Measurements from ENCODE around the gene FAM227B. TPM values are rescaled to one million over a fixed set of nuclear protein-coding genes. Genes with fewer than 3 reads are reported as not detected.
"Not testable (repeated sequence)": the region's sequence is repeated elsewhere in the genome, so short reads cannot be mapped to it uniquely, and the experiment has no call there.

The FAM227B gene
- total and polyA plus RNA-seq, 2 donors, result 11.9 to 19.9 TPM

DNA sequence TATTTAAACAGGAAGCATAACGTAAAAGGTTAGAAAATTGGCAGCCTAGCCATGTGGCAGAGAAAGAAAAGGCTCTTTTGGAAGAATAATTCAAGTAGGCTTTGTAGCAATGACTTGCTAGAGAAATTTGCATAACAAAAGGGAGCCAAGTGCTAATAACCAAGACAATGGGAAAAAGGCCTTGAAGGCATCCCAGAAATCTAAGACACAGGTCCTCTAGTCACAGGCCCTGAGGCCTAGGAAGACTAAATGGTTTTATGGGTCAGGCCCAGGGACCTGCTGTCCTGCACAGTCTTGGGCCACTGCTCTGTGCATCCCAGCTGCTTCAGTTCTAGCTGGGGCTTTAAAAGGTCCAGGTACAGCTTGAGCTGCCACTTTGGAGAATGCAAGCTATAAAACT, 119.0 kb downstream of the FAM227B start:
- Histone ChIP-seq H3K4me1 (ENCODE audit: insufficient read depth) (no peaks in the 10 kb centered on the region), H3K4me3 (ENCODE audit: low read depth, low read length) (no peak overlapping the region), H3K36me3 (ENCODE audit: insufficient read depth) (no peaks in the 10 kb centered on the region), H3K27ac (ENCODE audit: low read depth) (no peak overlapping the region)
- WGBS, result 64% methylated on average over 1 of the region's 1 CpG
- DNase-seq (ENCODE audit: extremely low spot score), result no peak

DNA sequence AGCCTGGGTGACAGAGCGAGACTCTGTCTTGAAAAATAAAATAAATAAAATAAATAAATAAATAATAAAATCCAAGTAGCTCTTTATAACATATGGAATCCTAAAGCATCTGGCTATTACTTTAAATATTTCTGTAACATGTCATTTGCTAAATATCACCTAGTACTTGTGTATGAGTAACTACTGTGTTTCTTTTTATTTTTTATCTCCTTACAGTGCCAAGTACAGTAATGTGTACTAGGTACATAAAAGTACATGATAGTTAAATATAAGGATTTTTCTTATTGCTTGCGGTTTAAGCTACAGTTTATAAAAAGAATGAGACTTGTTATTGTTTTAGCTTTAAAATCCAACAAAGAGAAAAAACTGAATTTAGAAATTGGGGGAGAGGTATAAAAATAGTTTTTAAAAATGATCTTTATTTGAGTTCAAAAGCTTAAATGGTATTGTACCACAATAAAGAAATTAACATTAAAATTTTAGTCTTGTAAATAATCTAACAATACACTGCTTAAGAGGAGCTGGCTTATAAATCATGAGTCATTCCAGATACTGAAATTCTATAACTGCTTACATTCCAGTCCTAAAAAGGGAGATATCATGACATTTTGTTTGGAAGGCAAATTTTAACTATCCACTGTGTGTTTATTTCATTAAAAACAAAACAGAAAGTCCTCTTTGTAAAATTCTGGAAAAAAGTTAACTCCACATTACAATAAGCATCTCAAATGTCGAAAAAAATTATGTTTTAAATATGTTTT, 124.4 kb downstream of the FAM227B start:
- Histone ChIP-seq H3K4me3 (ENCODE audit: low read depth, low read length) (no peak overlapping the region), H3K36me3 (ENCODE audit: insufficient read depth) (no peaks in the 10 kb centered on the region), H3K4me1 (ENCODE audit: insufficient read depth) (no peaks in the 10 kb centered on the region), H3K27ac (ENCODE audit: low read depth) (no peak overlapping the region)
- WGBS, result 45% methylated on average over 3 of the region's 3 CpGs
- DNase-seq (ENCODE audit: extremely low spot score), result no peak

DNA sequence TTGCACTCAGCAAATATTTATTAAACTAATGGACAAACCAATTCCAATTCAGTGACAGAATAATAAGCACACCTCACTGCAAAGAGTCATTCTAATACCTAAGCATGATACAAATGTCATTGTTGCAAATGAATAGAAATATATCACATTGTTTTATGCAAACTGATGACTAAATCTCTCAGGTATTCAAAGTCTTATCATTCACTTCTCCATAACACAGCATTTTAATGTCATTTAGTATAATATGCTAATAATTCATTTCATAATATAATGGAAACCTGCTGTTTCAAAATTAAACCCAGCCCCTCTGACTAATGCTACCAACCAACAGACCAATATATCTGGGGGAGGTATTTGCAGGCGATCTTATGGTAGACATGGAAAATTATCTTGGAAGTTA, 125.8 kb downstream of the FAM227B start:
- Histone ChIP-seq H3K36me3 (ENCODE audit: insufficient read depth) (no peaks in the 10 kb centered on the region), H3K4me1 (ENCODE audit: insufficient read depth) (no peaks in the 10 kb centered on the region), H3K27ac (ENCODE audit: low read depth) (no peak overlapping the region), H3K4me3 (ENCODE audit: low read depth, low read length) (no peak overlapping the region)
- 85% methylated on average over 1 of the region's 1 CpG for WGBS
- DNase-seq (ENCODE audit: extremely low spot score), result no peak

DNA sequence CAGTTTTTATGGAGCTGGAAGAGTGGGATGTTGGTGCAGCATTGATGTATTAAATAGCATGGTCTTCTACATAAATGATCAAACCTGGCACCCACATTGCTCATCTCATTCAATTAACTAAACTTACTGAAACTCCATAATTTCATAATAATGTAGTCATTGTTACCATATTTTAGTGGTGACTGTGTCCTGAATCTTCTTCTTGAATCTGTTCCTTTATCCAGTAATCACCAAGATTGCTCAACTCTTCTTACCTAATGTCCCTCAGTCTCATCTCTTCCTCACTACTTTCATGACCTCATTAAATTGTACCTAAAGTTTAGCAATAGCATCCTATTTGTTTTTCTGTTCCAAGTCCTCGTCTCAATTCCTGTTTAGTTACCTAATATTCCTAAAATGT, 127.8 kb downstream of the FAM227B start:
- no peak for DNase-seq (ENCODE audit: extremely low spot score)
- Histone ChIP-seq H3K27ac (ENCODE audit: low read depth) (no peak overlapping the region), H3K4me1 (ENCODE audit: insufficient read depth) (no peaks in the 10 kb centered on the region), H3K36me3 (ENCODE audit: insufficient read depth) (no peaks in the 10 kb centered on the region), H3K4me3 (ENCODE audit: low read depth, low read length) (no peak overlapping the region)
- WGBS, result 92% methylated on average over 1 of the region's 1 CpG

DNA sequence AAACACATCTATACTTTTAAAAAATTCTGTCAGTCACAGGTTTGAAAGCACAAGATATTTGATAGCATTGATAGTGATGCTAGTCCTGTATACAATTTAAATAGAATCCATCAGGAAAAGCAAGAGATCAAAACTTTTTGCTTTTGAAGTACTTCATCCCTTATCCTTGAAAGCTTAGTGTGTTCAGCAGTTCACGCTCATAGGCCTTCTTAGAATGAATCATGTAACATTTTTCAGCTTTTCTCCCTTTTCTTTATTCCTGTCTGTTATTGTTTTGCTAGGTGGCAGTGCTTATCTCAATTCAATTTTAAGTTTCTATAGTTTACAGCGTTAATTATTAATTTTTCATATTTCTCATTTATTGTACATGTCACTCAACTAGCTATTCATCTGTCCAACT, 128.5 kb downstream of the FAM227B start:
- no peak for DNase-seq (ENCODE audit: extremely low spot score)
- WGBS, result 96% methylated on average over 2 of the region's 2 CpGs

DNA sequence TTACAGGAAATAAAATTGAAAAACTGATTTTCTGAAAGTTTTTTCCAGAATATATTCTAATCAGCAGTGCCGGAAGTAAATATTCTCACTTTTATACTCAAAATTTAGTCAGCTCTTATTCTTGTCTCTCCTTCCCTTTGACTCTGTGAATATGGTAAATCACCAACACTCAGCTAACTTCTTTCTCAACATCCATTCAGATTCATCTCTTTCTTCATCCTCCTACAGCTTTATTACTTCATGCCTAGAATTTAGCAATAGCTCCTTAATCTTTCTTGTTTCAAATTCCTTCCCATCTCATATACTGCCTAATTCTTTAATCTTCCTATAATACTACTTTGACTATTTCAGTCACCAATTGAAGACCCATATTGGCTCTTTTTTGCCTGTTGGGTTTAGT, 129.7 kb downstream of the FAM227B start:
- no peaks in the 10 kb centered on the region for H3K36me3 ChIP-seq (ENCODE audit: insufficient read depth)
- 100% methylated on average over 1 of the region's 1 CpG for WGBS
- H3K27ac ChIP-seq (ENCODE audit: low read depth), result no peak overlapping the region
- no peak for DNase-seq (ENCODE audit: extremely low spot score)
- H3K4me3 ChIP-seq (ENCODE audit: low read depth, low read length), result no peak overlapping the region
- no peaks in the 10 kb centered on the region for H3K4me1 ChIP-seq (ENCODE audit: insufficient read depth)

More for the DNA sequence above, 128.5 kb downstream of the FAM227B start:
- H3K4me1 ChIP-seq (ENCODE audit: insufficient read depth), result no peaks in the 10 kb centered on the region
- no peaks in the 10 kb centered on the region for H3K36me3 ChIP-seq (ENCODE audit: insufficient read depth)
- no peak overlapping the region for H3K4me3 ChIP-seq (ENCODE audit: low read depth, low read length)
- no peak overlapping the region for H3K27ac ChIP-seq (ENCODE audit: low read depth)

DNA sequence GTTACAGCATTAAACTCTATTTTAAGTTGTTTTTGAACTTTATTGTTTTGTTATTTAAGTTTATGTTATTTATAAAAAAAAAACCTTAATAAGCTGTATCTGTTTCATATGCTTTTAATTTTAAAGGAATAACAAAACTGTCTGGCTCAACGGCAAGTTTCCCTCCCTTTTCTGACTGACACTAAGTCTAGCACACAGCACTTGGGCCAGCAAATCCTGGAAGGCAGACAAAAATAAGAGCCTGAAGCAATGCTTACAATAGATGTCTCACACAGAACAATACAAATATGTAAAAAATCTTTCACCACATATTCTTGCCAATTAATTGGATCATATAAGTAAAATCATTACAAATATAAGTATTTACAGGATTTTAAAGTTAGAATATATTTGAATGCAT, 135.2 kb downstream of the FAM227B start:
- not testable (repeated sequence) for H3K4me1 ChIP-seq (ENCODE audit: insufficient read depth); DNase-seq (ENCODE audit: extremely low spot score); H3K27ac ChIP-seq (ENCODE audit: low read depth); H3K4me3 ChIP-seq (ENCODE audit: low read depth, low read length); H3K36me3 ChIP-seq (ENCODE audit: insufficient read depth)
- WGBS, result 32% methylated on average over 1 of the region's 1 CpG

DNA sequence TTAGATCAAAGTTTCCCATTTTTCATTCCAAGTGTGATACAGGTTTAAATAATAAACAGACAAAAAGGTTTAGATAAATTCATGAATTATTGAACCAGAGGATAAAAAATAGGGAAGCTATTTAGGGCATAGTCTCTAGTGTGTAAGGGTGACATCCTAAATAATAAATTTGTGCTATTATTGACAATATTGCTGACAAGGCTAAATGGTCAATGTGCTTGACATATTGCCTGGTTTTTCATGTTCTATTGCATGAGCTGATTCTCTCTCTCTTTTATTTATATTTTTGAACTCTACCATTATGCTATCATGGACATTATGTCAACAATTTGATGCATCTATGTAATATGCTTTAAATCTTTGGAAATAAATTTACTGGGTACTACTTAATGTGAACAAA, 141.6 kb downstream of the FAM227B start:
- H3K4me1 ChIP-seq (ENCODE audit: insufficient read depth); H3K27ac ChIP-seq (ENCODE audit: low read depth); H3K36me3 ChIP-seq (ENCODE audit: insufficient read depth); H3K4me3 ChIP-seq (ENCODE audit: low read depth, low read length); DNase-seq (ENCODE audit: extremely low spot score): not testable (repeated sequence)

DNA sequence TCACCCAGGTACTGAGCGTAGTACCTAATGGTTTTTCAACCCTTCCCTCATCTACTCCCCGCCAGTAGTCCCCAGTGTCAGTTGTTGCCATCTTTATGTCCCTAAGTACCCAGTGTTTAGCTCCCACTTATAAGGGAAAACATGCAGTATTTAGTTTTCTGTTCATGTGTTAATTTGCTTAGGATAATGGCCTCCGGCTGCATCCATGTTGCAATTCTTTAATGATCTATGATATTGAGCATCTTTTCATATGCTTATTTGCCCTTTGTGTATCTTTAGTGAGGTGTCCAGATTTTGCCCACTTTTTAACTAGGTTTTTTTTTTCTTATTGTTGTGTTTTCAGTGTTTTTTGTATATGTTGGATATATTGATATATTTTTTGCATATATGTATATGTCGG, 142.6 kb downstream of the FAM227B start:
- H3K36me3 ChIP-seq (ENCODE audit: insufficient read depth); H3K4me1 ChIP-seq (ENCODE audit: insufficient read depth); H3K27ac ChIP-seq (ENCODE audit: low read depth); DNase-seq (ENCODE audit: extremely low spot score); H3K4me3 ChIP-seq (ENCODE audit: low read depth, low read length): not testable (repeated sequence)
- 97% methylated on average over 4 of the region's 4 CpGs for WGBS

DNA sequence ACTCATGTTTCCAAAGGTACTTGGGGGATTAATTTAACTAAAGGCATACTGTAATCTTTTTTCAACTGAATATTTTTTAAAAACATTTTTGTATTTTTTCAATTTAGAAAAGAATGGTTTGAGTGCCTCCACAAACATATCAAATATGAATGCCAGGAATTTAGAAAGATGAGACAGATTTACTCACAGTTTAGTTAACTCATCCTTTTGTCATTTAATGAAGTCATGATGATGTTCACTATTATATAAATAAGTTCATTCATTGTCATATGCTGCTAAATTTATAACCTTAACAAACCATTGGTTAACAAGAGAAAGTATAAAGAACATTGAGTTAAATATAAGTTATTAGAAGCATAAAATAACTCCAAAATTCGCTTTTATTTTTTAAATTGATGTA, 147.6 kb downstream of the FAM227B start:
- DNase-seq (ENCODE audit: extremely low spot score), result no peak

DNA sequence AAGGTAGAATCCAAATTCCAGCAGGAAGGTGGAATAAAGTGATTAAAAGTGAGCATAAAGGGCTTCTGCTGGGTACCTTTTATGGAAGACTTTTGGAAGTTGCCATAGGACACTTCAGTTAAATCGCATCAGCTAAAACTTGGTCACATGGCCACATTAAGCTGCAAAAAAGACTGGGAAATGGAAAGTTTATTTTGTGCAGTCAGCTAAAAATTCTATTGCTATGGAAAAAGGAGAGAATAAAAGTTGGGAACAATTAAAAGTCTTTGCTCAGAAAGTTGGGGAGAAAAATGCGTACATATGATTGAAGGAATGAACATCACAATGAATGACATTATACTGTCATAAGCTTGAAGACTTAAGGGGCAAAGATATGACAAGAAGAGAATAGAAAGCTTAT, 148.3 kb downstream of the FAM227B start:
- Histone ChIP-seq H3K4me1 (ENCODE audit: insufficient read depth) (no peaks in the 10 kb centered on the region), H3K27ac (ENCODE audit: low read depth) (no peak overlapping the region), H3K4me3 (ENCODE audit: low read depth, low read length) (no peak overlapping the region), H3K36me3 (ENCODE audit: insufficient read depth) (no peaks in the 10 kb centered on the region)
- no peak for DNase-seq (ENCODE audit: extremely low spot score)
- WGBS, result 85% methylated on average over 2 of the region's 2 CpGs

More for the DNA sequence above, 147.6 kb downstream of the FAM227B start:
- Histone ChIP-seq H3K4me3 (ENCODE audit: low read depth, low read length) (no peak overlapping the region), H3K4me1 (ENCODE audit: insufficient read depth) (no peaks in the 10 kb centered on the region), H3K27ac (ENCODE audit: low read depth) (no peak overlapping the region), H3K36me3 (ENCODE audit: insufficient read depth) (no peaks in the 10 kb centered on the region)
- WGBS, result 74% methylated on average over 1 of the region's 1 CpG

DNA sequence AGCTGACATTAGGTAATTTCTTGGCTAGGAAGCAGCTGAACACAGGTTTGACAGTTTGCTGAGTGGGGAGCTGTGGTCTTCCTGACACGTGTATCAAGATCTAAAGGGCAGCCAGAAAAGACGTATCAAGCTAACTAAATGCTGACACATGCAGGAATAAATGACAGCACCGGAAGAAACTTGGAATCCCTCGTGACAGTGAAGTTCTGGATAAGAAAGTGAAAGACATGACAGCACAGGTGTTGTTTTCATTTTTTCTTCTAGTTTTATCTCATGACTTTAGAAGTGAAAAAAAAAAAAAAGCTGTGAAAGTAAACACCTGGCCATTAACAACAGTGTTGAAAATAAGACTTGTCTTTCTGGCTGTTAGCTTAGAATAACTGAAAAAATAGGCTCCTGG, 148.9 kb downstream of the FAM227B start:
- Histone ChIP-seq H3K4me1 (ENCODE audit: insufficient read depth) (no peaks in the 10 kb centered on the region), H3K36me3 (ENCODE audit: insufficient read depth) (no peaks in the 10 kb centered on the region), H3K4me3 (ENCODE audit: low read depth, low read length) (no peak overlapping the region), H3K27ac (ENCODE audit: low read depth) (no peak overlapping the region)
- no peak for DNase-seq (ENCODE audit: extremely low spot score)
- 68% methylated on average over 4 of the region's 4 CpGs for WGBS

DNA sequence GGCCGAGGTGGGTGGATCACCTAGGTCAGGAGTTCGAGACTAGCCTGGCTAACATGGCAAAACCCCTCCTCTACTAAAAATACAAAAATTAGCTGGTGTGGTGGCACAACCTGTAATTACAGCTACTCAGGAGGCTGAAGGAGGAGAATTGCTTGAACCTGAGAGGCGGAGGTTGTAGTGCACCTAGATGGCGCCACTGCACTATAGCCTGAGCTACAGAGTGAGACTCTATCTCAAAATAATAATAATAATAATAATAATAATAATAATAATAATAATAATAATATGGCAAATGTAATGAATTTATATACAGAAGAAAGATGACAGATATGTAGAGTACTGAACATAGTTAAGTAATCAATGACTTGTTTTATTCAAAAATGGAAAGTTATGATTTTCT, 149.4 kb downstream of the FAM227B start:
- not testable (repeated sequence) for H3K36me3 ChIP-seq (ENCODE audit: insufficient read depth); H3K4me1 ChIP-seq (ENCODE audit: insufficient read depth); DNase-seq (ENCODE audit: extremely low spot score); H3K27ac ChIP-seq (ENCODE audit: low read depth); H3K4me3 ChIP-seq (ENCODE audit: low read depth, low read length)
- WGBS, result 68% methylated on average over 4 of the region's 4 CpGs

DNA sequence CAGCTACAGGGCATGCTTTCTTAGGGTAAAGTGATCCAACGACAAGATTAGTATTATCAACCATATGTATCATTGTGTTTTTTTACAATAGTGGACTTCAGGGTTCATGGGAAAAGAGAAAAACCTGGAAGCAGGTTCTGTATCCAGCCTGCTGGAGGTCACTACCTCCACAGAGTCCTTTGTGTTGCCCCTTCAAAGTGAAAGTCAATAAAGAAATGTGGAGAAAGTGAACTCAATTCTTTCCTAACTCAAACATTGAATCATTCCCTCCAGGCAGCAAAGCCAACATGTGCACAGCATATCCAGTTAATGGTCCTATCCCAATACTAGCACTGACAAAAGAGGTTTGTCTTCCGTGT, 152.2 kb downstream of the FAM227B start:
- no peak overlapping the region for H3K27ac ChIP-seq (ENCODE audit: low read depth)
- DNase-seq (ENCODE audit: extremely low spot score), result no peak
- WGBS, result 42% methylated on average over 2 of the region's 2 CpGs
- H3K4me1 ChIP-seq (ENCODE audit: insufficient read depth), result no peaks in the 10 kb centered on the region
- no peak overlapping the region for H3K4me3 ChIP-seq (ENCODE audit: low read depth, low read length)
- no peaks in the 10 kb centered on the region for H3K36me3 ChIP-seq (ENCODE audit: insufficient read depth)

All from urinary bladder (tissue), 4 donors.